HEK293 (cell line): ENCODE results near the gene TPRKB.

Source experiments
- CTCF ChIP-seq: fragments of 450-650 bp; formaldehyde crosslinking; IDR thresholded peaks from 2 replicates; pipeline ENCODE4 v1.5.1; 2016; ENCODE audit warnings: missing biosample characterization, missing genetic modification characterization
- GLI4 ChIP-seq: fragments of 450-650 bp; formaldehyde crosslinking; IDR thresholded peaks from 2 replicates; pipeline ENCODE4 v1.5.1; 2016; ENCODE audit warnings: missing biosample characterization, missing genetic modification characterization
- ZBTB17 ChIP-seq: fragments of 450-650 bp; formaldehyde crosslinking; IDR thresholded peaks from 2 replicates; pipeline ENCODE4 v1.5.1; 2016; ENCODE audit warnings: missing biosample characterization, missing genetic modification characterization
- ZNF76 ChIP-seq: fragments of 450-650 bp; formaldehyde crosslinking; IDR thresholded peaks from 2 replicates; pipeline ENCODE4; 2016; ENCODE audit warnings: low read depth, missing biosample characterization, missing genetic modification characterization, borderline replicate concordance

- TF ChIP-seq GLI4 (tag by site-specific recombination) (no peak), ZBTB17 (tag by site-specific recombination) (no peak), CTCF (tag by site-specific recombination) (no peak), ZNF76 (tag by site-specific recombination) (no peak)
These were observed 37.0 kb downstream of the TPRKB start for GRCh38 chr2:73700131-73700611.
